HG03095 (cell line): ENCODE results near the gene LLCFC1.

Source experiments
- ATAC-seq: cut with Tn5 transposase; IDR thresholded peaks from one replicate; pipeline ENCODE4 v1.9.1; 2021; ENCODE audit warnings: moderate library complexity; ENCODE audit not compliant: unreplicated experiment

LLCFC1 gene

GRCh38 chr7:142940966-142941535 lies 1.8 kb downstream of the LLCFC1 start:
- ATAC-seq, result no peak

GRCh38 chr7:142941541-142941940 lies 2.3 kb downstream of the LLCFC1 start:
- ATAC-seq, result no peak

DNA sequence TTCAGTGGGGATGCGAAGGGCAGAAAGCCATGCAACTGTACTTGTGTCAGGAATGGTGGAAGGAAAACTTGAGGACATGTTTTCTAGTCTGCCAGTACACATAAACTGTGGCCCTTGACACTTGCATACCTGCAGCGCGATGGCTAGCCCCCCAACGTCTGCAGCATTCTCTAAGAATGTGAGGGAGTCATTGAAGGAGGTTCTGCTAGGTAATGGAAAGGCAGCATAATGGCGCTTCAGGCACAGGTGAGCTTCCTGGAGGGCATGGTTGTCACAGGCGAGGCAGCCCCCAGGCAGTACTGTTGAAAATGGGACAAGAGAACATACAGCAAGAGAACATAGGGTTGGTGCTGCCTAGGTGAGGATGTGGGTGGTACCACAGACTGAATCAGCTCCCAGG lies 3.5 kb downstream of the LLCFC1 start:
- ATAC-seq, result no peak

- ATAC-seq, result no peak
Observed at GRCh38 chr7:142943706-142944268, 4.5 kb downstream of the LLCFC1 start.

- no peak for ATAC-seq
Observed at GRCh38 chr7:142945001-142945400, 5.7 kb downstream of the LLCFC1 start.

DNA sequence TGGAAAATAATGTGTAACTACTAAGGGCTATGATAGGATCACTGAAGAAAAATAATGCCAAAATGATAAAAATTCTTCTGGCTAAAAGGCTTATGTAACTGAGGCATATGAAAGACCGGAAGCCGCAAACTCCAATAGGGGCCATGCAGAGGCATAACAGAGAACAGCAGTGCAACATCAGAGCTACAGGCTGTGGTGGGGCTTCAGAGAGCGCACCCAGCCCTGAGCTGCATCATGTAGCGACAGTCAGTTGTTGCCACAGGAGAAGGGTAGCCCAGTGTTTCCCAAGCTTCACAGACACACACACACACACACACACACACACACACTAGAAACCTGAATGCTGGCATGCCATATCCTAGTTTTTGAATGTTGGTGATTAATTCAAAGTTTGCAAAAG lies 9.3 kb downstream of the LLCFC1 start:
- ATAC-seq, result no peak

DNA sequence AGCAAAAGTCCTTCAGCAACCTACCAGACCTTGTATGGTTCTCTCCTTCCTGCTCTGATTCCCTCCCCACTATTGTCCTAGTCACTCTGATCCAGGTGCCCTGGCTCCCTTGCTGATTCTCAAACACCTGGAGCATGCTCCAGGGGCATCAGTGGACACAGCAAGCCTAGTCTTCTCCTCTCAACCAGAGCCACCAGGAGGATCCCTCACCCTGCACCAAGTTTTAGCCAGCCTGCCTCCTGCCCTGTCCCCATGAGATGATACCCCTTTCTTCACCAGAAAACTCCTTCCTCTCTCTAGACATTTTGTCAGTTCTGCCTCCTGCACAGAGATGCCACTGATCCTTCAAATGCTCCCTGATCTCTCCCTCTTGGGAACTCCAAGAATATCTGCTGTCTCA lies 11.0 kb downstream of the LLCFC1 start:
- ATAC-seq, result no peak

DNA sequence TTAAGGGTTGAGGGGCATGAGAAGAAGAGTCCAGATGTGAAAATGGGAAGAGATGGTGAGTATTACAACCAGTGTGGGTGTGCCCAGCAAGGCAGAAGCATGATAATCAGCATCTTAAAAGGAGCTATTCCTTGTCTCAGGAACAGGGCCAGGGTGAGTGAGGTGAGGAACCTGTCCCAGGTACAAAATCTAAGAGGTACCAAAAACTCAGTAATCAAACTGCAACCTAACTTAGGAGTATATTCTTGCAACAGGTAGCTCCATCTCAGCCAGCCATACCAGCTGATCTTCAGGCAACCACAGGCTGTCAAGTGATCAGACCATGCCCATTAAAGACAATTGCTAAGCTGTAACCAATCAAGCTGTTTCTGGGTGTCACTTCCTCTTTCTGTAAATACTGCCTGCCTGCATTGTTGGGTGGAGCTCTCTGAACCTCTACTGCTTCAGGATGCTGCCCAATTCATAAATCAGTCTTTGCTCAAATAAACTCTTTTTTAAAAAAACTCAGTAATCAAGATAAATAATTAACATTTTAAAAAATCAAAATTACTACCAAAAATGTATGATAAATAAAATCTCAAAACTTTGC lies 15.5 kb downstream of the LLCFC1 start:
- no peak for ATAC-seq

DNA sequence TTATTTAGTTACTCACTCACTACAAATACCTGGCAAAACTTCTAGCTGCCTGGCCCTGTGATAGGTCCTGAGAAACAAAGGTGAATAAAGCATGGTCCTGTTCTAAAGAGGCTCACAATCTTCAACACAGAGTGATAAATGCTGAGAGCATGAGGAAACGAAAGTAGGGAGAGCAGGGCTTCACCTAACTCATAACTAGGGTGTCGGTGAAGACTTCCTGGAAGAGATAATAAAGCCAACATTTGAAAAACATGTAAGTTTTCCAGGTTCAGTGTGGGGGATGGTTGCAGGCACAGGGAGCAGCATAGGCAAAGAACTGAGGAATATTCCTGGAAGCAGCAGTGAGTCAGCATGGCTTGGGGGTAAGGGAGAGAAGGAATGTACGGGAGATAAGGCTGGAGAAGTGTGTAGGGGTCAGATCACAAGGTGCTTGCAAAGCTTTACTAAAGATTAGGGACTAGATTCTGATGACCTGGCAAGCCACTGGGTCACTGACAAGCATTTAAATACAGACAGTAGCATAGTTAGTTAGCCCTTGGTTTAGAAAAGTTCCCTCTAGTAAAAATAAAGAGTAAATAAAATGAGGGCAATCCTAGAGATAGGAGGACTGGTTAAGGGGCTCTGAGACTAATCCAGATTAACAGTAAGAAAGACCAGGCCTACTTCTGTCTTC lies 17.8 kb downstream of the LLCFC1 start:
- no peak for ATAC-seq

DNA sequence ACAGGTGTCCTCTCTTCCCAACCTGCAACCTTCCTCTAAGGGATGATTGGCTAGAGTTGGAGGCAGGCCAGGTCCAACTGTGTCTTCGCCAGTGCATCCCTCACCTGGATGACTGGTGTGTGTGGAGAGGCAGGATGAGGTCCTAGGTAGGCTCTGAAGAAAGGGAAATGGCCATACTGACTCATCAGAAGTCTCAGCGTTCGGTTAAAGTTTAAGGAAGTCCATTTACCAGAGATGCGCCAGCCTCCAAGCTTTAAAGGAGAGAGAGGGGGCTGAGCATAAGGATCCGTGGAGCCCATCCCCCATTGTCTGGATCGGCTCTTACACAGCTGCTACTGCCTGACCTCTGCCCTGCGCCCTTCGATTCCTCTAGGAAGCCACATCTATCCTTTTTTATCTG lies 18.4 kb downstream of the LLCFC1 start:
- ATAC-seq, result no peak

GRCh38 chr7:142959202-142959601 lies 19.9 kb downstream of the LLCFC1 start:
- no peak for ATAC-seq

DNA sequence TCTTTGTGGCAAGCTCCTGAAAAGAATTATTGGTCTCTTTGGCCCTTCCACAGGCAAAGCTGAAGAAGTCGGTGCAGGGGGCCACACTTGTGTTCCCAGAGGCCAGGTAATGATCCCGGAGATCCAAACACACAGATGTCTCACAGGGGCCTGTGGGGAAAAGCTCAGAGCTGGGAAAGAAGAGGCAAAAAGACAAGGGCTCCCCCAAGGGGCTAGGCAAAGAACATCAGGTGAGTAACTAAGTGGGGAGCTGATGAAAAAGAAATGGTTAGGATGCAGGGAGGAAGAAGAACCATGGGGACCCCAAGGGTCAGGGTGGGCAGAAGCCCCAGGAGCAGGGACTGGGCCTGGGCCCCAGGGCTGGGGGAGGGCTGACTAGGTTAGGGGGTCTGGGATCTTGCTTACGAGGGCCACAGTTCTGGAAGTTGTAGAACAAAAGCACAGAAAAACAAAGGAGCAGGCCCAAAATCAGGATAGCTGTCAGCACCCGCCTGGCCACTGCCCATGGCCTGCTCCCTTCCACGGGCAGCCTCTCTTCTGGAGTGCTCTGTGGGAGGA lies 21.8 kb downstream of the LLCFC1 start:
- ATAC-seq, result no peak

- no peak for ATAC-seq
Observed at GRCh38 chr7:142961595-142961972, 22.3 kb downstream of the LLCFC1 start.

DNA sequence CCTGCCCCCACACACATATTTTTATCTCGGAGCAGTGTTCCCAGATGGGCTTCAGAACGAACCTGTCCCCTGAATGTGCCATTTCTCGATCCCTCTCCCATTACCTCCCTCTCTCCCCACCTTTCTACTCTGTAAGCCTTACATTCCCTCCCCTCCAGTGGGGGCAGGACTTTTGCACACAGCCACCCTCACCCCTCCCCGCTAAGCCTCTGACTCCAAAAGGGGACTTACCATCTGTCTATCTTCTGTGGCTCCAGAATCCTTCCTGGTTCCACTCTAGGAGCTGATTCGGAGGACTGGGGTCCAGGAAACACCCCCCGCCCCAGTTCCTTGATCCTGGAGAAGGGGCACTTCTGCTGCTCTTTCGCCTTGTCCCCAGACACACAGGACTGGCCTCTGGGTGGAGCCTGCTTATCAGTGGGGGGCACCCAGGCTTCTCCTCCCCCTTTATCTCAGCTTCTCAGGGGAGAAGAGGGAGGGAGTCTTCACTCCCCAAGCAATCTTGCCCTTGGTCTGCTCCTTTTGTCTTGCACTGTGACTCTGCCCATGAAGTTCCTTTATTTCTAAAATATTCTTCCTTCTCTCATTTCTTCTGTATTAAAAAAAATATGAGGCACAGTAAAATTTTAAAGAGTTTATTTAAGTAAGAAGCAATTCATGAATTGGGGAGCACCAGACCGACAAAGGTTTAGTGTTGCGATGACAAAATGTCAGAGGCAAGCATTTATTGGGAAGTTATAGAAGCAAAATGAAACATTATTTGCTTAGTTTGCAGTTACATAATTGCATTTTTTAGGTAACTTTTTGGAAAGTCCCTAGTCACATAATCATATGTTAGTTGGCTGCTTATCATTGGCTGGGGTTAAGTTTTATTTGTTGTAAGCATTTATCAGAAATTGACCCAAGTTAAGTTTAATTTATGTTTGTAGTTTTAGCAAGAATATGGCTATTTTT lies 23.0 kb downstream of the LLCFC1 start, which contains the start of gene KEL:
Gene KEL (minus strand): TSS at position 391 of the 954 bp plus-strand sequence. CDS start 157 bp downstream, at position 234.
- no peak for ATAC-seq

GRCh38 chr7:142962991-142963390 lies 23.7 kb downstream of the LLCFC1 start:
- no peak for ATAC-seq

- ATAC-seq, result no peak
Observed at GRCh38 chr7:142963993-142964392, 24.7 kb downstream of the LLCFC1 start.

- no peak for ATAC-seq
Observed at GRCh38 chr7:142964502-142965246, 25.4 kb downstream of the LLCFC1 start.

GRCh38 chr7:142968229-142968628 lies 28.9 kb downstream of the LLCFC1 start:
- no peak for ATAC-seq

DNA sequence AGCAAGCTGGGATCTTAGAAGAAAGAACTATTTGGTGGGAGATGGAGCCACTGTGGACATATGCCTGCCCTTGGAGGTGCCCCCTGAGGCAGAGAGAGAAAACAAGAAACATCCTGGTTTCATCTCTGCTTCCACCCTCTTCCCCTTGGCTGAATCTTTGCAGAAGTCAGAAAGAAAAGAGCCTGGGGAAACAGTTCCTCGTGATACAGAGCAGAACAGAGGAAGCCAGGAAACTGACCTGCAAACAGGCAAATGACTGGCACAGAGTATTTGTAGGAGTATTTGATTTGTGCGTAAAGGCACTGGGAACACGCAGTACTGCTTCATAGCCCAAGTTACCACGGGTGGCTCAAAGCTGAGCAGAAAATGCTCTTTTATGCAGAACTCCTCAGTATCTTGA lies 29.9 kb downstream of the LLCFC1 start:
- no peak for ATAC-seq

- ATAC-seq, result no peak
Observed at GRCh38 chr7:142974626-142975025, 35.3 kb downstream of the LLCFC1 start.
